SU-DHL-6 (cell line): ENCODE data around the gene SH3RF2.

Experiments used
- H2AFZ ChIP-seq: fragments of 200-600 bp; sonication (generic); 2 replicates; pipeline ENCODE4 v1.6.1; 2014; ENCODE audit warnings: low read depth, mild to moderate bottlenecking, moderate library complexity, mixed read lengths, antibody characterized with exemption, low read length; ENCODE audit not compliant: severe bottlenecking
- H3F3A ChIP-seq: fragments of 200-600 bp; shearing (Covaris generic); 2 replicates; pipeline ENCODE4 v1.6.0; 2016; ENCODE audit warnings: antibody characterized with exemption, mild to moderate bottlenecking; ENCODE audit not compliant: insufficient read depth
- H3K27ac ChIP-seq: fragments of 200-600 bp; sonication (generic); 2 replicates; pipeline ENCODE4 v1.5.1; 2016; ENCODE audit warnings: low read depth, mild to moderate bottlenecking, low read length, moderate library complexity, mixed read lengths
- H3K27me3 ChIP-seq: fragments of 200-600 bp; sonication (generic), shearing (Covaris generic); 2 replicates; pipeline ENCODE4 v1.6.0; 2014; ENCODE audit warnings: mild to moderate bottlenecking, low read length
- H3K36me3 ChIP-seq: fragments of 200-600 bp; sonication (generic); 2 replicates; pipeline ENCODE4 v1.6.1; 2014; ENCODE audit warnings: mild to moderate bottlenecking, low read length, mixed read lengths
- H3K4me2 ChIP-seq: fragments of 300-600, 200-600 bp; shearing (Covaris generic), sonication (generic); 2 replicates; pipeline ENCODE4 v1.6.0; 2014; ENCODE audit warnings: low read length, low read depth, mild to moderate bottlenecking; ENCODE audit not compliant: poor library complexity, severe bottlenecking
- H3K4me3 ChIP-seq: fragments of 200-600 bp; sonication (generic); 2 replicates; pipeline ENCODE4 v1.5.1; 2014; ENCODE audit warnings: antibody characterized with exemption, low read length, mild to moderate bottlenecking, mixed read lengths; ENCODE audit not compliant: insufficient read depth, poor library complexity, severe bottlenecking
- H3K79me2 ChIP-seq: fragments of 200-600 bp; sonication (generic); 2 replicates; pipeline ENCODE4 v1.6.1; 2014; ENCODE audit warnings: mild to moderate bottlenecking, low read length, moderate library complexity; ENCODE audit not compliant: insufficient read depth
- H3K9ac ChIP-seq: fragments of 200-600 bp; sonication (generic); 2 replicates; pipeline ENCODE4 v1.7.0; 2014; ENCODE audit warnings: mild to moderate bottlenecking, low read length
- H3K9me2 ChIP-seq: fragments of 200-600 bp; sonication (generic); replicated peaks from 2 replicates; pipeline ENCODE4 v1.6.1; 2014; ENCODE audit warnings: low read length; ENCODE audit not compliant: insufficient read depth
- H3K9me3 ChIP-seq: fragments of 200-600 bp; sonication (generic); 2 replicates; pipeline ENCODE4 v1.6.1; 2014; ENCODE audit warnings: low read length, mixed read lengths; ENCODE audit not compliant: insufficient read depth
- H4K20me1 ChIP-seq: fragments of 200-600 bp; sonication (generic); 2 replicates; pipeline ENCODE4 v1.6.1; 2014; ENCODE audit warnings: low read depth, mild to moderate bottlenecking, antibody characterized with exemption, low read length, moderate library complexity, mixed read lengths
- CTCF ChIP-seq: fragments of 200-600 bp; sonication (generic); IDR thresholded peaks from one replicate; pipeline ENCODE4 v1.5.1; 2017; ENCODE audit warnings: antibody characterized with exemption, mild to moderate bottlenecking, low read length, moderate library complexity; ENCODE audit not compliant: insufficient read depth, poor library complexity, severe bottlenecking
- EZH2phosphoT487 ChIP-seq: fragments of 200-600 bp; sonication (generic), shearing (Covaris generic); conservative IDR thresholded peaks from 2 replicates; pipeline ENCODE4 v1.6.1; 2018; ENCODE audit warnings: mild to moderate bottlenecking, antibody characterized with exemption, low read length, moderate library complexity, mixed read lengths

SH3RF2 gene

GRCh38 chr5:145975361-145976066, 39.1 kb downstream of the SH3RF2 start:
- no peak overlapping the region for H3K4me3 ChIP-seq
- H3K9ac ChIP-seq = no peak overlapping the region
- H3K9me3 ChIP-seq = no peaks in the 10 kb centered on the region
- H2AFZ ChIP-seq = no peak overlapping the region
- H3K27ac ChIP-seq = no peak overlapping the region
- H3K36me3 ChIP-seq = no peaks in the 10 kb centered on the region
- H4K20me1 ChIP-seq = no peaks in the 10 kb centered on the region
- no peak for TF ChIP-seq CTCF
- no peak for TF ChIP-seq EZH2phosphoT487
- H3K4me2 ChIP-seq = no peak overlapping the region
- H3F3A ChIP-seq = no peaks in the 10 kb centered on the region
- H3K27me3 ChIP-seq = no peaks in the 10 kb centered on the region
- no peaks in the 10 kb centered on the region for H3K9me2 ChIP-seq
- H3K79me2 ChIP-seq = no peaks in the 10 kb centered on the region

DNA sequence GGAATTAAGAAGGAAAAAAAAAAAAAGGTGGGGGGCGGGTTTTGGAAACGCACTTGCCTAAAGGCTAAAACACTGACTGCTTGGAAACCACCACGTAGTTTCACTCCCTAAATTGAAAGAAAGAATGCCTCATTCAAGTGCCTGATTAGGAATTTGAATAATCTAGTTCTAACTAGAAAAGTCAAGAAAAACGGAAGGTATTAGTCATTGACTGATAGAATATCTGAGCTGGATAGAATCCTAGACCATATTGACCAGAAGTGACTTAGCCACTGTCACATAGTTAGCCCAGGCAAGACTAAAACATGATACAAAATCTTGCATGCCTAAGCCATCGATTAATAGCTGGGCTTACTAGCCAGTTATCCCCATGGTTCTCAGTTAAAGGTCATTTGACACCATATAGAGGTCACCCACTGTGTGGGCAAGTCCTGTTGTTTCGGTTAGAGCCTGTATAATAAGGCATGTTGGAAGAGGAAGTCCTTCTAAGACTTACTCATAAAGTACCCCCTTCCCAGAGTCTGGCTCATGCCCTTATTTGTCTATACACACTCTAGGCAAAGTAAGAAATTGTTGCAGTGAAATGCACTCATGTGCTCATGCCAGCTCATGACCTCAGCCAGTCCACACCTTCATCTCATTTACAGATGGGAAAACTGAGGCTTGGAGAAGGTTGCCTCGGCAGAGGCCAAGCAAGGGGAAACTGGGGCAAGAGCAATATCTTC, 40.2 kb downstream of the SH3RF2 start:
- H3K4me3 ChIP-seq = no peak overlapping the region

DNA sequence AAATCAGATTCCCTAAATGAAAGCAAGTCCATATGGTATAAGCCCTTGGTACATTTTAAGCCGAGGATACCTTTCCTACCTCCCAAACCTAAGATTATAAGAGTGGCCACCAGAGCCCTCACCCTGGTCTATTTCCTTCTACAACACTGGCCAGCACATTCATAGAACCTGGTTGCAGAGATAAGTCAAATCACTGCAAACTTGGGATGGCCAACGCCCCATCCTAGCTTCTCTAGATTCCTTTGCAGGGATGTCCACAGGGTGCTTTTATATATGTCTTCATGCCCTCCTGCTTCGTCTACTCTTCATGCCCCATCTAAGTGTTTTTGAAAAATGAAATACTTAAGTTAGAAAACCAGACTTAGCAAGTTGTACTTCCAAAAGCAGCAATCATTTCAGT, 41.8 kb downstream of the SH3RF2 start:
- H3K36me3 ChIP-seq = no peaks in the 10 kb centered on the region
- H3F3A ChIP-seq = no peaks in the 10 kb centered on the region
- H2AFZ ChIP-seq = no peak overlapping the region
- H3K79me2 ChIP-seq = no peaks in the 10 kb centered on the region
- no peaks in the 10 kb centered on the region for H3K27me3 ChIP-seq
- H3K4me3 ChIP-seq = no peak overlapping the region
- H3K9ac ChIP-seq = no peak overlapping the region
- H3K9me2 ChIP-seq = no peaks in the 10 kb centered on the region
- H3K9me3 ChIP-seq = no peaks in the 10 kb centered on the region
- no peak overlapping the region for H3K27ac ChIP-seq
- no peak overlapping the region for H3K4me2 ChIP-seq
- TF ChIP-seq CTCF (no peak), EZH2phosphoT487 (no peak)
- no peaks in the 10 kb centered on the region for H4K20me1 ChIP-seq

More for the DNA sequence above, 40.2 kb downstream of the SH3RF2 start:
- Histone ChIP-seq H3K27ac (no peak overlapping the region), H3K9ac (no peak overlapping the region), H3F3A (no peaks in the 10 kb centered on the region), H3K4me2 (no peak overlapping the region), H3K79me2 (no peaks in the 10 kb centered on the region), H2AFZ (no peak overlapping the region), H3K36me3 (no peaks in the 10 kb centered on the region), H3K9me3 (no peaks in the 10 kb centered on the region), H3K27me3 (no peaks in the 10 kb centered on the region), H4K20me1 (no peaks in the 10 kb centered on the region), H3K9me2 (no peaks in the 10 kb centered on the region)
- TF ChIP-seq EZH2phosphoT487 (no peak), CTCF (no peak)
